GM19193 (cell line): Measurements from ENCODE around the gene HES4.

ENCODE experiments used
- POLR2A ChIP-seq: IDR thresholded peaks from 4 replicates; pipeline ENCODE4 v1.6.1; 2011; ENCODE audit not compliant: insufficient read depth, insufficient read length; ENCODE audit errors: extremely low read depth

HES4 gene

DNA sequence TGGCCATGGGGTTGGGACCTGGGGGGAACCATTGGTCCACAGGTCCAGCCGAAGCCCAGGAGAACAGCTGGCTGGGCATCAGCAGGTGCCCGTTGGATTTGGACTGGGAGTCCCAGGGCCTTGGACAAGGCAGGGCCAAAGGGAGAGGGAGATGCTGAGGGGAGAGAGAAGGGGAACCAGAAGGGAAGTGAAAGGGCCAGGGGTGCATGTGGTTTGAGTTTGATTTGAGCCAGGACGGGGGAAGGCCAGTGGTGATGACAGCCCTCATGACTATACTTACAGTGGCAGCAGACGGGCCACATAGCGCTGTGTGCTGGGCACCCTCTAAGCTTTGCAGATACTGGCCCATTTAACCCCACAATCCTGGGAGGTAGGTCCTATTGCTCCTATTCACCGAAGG, 38.8 kb upstream of the HES4 start:
- TF ChIP-seq POLR2A: no peak

DNA sequence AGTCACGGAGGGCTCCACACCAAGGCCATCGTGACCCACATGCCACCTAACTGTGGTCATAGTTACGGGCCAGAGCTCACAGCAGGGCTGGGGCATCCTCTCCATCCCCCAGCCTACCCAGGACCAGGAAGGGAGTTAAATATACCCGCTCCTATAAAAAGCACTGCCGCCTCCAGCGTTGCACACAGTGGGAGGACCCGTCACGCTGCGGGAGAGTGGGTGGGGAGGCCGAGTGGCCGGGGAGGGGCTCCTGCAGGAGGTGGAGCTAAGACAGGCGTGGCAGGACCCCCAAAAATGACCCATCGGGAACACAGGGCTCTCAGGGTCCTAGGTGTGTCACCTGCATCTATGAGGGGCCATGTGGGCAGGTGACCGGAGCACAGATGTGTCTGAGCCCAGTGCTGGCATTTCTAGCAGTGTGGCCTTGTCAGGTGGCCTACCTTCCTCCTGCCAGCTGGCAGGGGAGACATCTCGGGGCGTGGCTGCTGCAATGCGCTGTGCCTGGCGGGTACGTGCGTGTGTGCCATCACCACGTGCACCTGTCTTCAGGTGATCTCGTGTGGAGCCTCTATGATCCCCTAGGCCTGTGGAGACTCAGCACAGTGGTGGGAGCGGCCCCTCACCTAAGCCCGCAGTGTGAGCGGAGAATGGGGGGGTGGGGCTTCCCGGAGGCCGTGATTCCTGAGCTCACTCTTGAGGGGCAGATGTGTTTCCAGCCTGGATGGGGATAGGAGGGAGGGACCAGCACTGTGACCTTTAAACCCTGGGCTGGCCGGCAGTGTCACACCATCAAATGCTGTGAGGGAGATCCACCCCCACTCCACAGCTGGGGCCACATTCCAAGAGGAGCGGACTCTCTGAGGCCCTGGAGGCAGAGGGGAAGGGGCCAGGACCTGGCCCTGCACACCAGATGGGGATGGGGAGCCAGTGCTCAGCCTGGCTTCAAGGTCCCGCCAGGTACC, 37.8 kb upstream of the HES4 start:
- TF ChIP-seq POLR2A: no peak

DNA sequence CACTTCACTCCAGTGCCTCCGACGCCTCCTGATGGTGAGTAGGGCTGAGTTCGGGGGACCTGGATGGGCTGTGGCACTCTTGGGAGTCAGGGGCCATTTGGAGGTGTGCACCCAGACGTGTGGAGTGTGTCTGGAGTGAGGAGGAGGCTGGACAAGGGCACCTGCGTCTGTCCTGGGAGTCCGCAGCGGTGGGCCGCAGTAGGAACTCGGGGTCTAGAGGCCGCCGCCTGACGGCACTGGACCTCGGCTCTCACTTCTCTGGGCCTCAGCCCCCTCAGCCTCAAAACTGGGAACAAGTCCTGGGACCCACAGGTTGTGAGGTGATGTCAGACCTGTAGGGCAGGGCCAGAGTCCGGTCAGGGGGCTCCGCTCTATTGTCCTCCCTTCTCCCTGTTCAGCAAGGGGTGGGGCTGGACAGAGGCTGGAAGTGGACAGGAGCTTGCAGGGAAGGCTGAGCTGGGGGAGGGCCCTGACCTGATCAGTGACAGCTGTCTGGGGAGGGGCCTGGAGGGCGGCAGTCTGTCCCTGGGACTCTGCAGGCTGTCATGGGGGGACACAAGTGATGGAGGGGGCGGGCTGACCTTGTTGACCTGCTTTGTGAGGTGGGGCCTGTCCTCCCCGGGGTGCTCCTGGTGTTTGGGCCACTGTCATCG, 35.5 kb upstream of the HES4 start:
- TF ChIP-seq POLR2A: no peak

DNA sequence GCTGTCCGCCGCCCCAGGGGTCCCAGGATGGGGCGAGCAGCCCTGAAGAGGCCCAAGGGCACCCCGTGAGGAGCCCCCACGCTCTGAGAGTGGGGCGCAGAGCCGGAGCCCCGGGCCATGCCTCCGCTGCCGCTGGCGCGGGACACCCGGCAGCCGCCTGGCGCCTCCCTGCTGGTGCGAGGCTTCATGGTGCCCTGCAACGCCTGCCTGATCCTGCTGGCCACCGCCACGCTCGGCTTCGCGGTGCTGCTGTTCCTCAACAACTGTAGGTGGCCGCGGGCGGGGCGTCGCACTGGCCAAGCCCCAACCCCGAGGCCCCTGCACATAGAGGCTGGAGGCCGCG, 34.5 kb upstream of the HES4 start:
- no peak for TF ChIP-seq POLR2A

DNA sequence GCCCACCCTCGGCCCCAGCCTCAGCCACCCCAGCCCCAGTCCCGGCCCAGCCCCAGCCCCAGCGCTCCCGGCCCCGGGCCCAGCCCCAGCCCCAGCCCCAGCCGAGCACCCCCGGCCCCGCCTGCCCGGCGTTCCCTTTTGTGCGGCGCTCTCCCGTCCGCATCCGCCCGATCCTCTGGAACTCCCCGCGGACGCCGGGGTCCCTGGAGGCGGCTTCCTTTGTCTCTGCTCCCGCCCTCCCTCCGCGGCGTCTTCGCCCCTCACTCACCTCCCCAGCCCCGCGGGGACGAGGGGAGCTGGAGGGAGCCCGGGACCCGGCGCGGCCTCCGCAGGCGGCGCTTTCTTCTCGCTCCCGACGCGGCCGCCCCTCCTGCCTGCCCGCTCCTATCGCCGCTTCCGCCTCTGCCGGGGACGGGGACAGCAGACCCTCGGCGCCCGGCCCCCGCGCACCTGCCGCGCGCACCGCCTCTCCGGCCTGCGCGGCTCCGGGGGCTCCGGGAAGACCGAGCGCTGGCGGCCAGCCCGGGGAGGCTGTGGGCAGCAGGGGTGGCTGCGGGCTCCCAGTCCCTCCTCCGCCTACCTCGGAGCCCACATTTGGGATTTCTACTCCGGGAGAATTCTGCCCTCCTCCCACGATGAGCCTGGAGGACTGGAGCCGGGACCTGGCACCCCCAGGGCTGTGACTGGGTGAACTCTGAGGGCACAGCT, 34.0 kb upstream of the HES4 start:
- TF ChIP-seq POLR2A: no peak

DNA sequence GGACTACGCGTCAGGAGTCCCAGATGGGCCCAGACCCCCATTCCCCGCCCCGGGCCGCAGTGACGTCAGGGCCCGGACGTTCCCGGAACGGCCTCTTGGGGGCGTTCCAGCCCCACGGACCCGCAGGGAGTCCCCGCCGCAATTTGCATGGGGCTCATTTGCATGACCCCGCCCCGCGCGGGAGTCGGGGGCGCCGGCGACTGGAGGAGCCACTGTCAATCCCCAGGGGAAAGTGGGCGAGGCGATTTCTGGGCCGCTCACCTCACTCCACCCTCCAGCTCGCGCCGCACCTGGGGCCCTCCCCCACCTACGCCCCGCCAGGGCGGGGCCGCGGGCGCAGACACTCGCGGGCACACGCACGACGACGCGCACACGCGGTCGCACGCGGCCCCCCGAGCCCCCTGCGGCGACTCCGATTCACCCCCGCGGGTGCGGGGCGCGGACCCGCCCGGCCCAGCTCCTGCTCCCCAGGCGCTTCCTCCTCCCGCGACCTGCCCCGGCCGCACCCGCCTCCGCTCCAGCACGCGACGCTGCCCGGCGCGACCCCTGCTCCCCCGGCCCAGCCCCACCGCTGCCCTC, 33.2 kb upstream of the HES4 start:
- no peak for TF ChIP-seq POLR2A

DNA sequence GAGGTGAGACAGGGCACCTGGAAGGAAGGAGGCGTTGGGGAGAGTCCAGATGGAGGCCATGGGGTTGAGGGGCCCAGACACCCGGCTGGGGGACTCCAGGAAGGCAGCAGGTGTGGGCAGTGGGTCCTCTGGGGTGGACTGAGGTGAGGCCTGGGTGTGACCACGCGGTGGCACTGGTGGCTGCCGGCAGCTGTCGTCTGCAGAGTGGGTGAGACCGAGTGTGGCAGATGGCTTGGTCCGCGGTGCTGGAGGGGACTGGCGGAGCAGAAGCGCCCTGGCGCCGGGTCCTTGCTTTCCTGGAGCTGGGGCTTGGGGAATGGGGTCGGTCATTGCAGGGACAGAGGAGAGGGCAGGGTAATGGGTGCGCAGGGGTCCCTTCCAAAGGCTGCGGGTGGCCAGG, 32.5 kb upstream of the HES4 start:
- no peak for TF ChIP-seq POLR2A

DNA sequence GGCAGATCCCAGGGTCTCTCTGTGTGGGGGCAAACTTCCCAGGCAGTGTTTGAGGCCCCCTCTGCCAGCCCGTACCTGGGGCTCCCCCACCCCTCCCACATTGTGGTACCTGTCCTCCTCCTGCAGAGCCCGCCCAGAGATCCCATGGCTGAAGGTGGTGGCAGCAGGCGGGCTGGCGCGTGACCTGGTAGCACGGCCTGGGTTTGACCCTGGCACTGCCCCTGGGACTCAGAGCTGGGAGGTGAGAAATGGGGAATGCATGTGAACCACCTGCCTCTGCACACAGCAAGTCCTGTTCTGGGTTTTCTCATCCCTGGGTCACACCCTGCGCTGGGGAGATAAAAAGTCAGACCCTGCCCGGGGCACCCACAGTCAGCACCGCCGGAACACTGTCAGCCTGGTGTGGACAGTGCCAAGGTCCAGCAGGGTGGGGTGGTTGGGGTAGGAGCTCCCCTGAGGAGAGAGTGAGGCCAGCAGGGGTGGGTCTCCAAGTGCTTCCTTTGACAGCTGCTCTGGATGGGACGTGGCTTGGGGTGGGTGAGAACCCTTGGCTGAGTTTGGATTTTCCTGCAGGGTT, 31.9 kb upstream of the HES4 start:
- no peak for TF ChIP-seq POLR2A

DNA sequence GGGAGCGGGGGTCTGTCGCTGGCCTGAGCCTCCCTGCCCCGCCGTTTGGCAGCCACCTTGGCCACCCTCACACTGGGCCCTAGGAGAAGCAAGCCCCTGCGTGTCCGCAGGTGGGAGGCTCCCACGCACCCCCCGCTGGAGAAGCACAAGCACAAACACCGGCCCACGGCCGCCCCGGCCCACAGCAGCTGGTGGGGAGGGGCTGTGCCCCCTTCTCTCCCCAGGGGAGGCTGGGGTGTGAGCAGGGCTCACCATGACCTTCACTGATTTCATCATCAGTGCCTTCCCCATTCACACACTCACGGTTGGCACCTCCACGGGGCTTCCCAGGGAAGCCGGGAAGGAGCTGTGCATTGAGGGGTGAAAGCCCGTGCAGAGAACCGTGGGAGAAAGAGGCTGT, 27.9 kb upstream of the HES4 start:
- TF ChIP-seq POLR2A: no peak

DNA sequence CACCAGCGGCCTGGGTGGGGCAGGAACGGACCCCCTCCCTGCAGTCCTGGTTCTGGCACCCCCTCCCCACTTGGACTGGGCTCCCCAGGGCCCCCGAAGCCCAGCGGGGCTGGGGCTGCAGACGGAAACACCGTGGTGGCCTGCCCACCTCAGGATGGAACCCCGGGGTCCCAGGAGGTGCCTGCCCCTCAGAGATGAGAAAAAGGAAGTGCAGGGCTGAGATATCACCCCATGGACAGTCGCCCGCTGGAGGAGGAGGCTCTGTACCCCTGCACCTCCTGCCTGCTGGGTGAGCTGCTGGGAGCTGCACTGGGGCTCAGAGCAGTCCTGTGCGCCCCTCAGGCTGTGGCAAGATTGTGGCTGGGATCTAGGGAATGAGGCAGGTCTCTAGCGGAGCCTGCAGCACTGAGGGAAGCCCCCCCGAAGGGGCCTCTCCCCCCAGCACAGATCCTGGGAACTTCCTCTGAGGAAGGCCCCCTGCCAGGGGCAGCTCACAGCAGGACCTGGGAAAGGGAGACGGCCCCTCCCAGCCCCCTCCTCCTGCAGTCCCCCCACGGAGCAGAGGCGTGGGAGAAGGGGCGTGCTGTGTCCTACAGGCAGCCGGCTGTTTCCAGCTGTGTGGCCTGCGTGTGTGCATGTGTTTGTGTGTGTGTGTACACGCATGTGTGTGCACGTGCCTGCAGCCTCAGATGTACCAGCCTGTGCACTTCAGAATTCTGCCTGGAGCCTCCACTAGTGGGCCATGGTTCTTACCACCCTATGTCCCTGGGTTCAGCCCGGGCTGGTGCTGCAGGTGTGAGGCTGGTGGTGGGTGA, 26.9 kb upstream of the HES4 start:
- no peak for TF ChIP-seq POLR2A

DNA sequence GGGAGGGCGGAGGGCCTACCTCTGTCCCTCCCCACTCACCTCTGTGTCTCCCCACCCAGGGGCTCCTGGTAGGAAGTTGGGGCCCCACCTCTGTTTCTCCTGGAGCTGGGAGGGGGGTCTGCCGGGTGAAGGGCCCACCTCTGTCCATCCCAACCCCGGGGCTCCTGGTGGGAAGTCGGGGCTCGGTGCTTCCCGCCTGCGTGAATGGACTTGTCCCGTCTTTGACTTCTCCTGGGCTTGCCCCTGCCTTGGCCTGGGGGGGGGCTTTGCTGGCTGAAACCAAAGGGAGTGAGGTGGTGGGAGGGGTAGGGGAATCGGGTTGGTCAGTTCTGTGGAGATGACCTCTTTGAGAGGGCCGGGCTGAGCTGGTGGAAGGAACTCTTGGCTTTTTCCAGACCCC, 25.8 kb upstream of the HES4 start:
- no peak for TF ChIP-seq POLR2A

DNA sequence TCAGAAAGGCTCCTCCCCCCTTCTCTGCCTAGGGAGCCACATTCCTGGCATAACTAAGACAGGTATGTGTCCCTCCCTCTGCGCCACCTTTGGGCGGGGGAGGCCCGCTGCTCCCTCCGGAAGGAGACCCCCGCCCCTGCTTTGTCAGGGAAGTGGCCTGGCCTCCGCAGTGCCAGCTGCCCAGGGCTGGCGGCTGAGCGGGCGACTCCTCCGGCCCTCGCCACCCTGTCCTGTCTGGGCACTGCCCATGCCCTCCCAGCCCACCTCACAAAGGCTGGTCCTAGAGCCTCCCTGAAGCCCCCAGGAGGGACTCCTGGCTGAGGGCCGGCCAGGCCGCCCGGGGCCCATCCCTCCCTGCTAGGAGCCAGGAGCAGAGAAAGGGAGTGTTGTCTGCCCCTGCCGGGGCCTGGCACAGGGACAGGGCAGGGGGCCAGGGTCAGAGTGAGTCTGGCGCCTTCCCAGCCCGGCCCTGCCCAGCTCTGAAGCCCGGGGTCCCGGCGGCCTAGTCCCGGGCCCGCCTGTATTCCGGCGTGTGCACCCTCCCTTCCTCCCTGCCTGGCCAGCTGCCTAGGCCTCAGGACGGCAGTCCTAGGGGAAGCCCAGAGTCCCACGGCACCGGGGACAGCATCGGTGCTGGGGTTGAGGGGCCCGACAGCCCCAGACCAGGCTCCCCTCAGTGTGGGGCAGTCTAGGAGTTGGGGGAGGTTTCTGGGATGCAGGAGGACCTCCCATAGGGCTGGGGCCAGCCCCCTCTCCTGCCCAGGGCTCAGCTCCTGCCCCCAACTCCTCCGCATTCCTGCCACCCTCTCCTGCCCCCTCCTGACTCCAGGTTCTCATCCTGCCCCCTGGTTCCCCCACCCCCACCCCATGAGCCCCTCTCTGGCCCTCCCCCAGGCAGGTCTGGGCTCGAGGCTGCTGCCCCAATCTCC, 25.1 kb upstream of the HES4 start:
- no peak for TF ChIP-seq POLR2A

DNA sequence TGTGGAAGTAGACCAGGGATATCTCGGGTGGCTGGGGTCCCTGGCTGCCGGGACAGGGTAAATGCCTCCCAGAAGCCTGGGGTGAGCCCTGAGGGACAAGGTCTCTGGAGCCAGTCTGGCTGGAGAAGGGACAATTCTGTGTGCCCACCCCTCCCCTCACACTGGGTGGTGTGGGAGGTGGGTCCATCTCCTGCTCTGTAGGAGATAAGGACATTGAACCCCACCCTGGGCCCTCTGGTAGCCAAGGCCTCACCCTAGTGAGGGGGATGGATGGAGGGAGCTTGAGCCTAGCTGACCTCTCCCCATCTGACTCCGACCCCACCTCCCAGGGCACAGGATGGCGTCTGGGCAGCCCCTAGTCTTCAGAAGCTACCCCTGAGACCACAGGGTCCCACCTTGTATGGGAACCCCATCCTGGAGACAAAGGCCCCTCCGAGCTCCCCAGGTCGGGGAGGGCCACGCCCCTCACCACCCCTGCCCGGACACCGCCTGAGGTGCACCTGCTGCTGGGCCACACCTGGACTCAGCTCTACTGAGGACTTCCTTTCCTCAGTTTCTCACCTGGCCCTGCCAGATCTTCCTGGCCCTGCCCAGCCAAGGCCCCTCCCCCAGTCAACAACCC, 24.4 kb upstream of the HES4 start:
- no peak for TF ChIP-seq POLR2A
